IgD-negative memory B cell (primary cell): Measurements from ENCODE around the gene ZKSCAN5. TPM values are rescaled to one million over a fixed set of nuclear protein-coding genes. Genes with fewer than 3 reads are reported as not detected.

ENCODE experiments used
- H3K27ac Mint-ChIP-seq, 3 donors: one replicate each; pipeline ENCODE4 v1.8.0; 2020 to 2022; ENCODE audit warnings: mild to moderate bottlenecking in 3 of 3, mixed read lengths in 3 of 3, moderate library complexity in 1 of 3
- H3K27me3 Mint-ChIP-seq: one replicate; pipeline ENCODE4 v1.8.0; 2021; ENCODE audit warnings: mixed read lengths
- H3K36me3 Mint-ChIP-seq: one replicate; pipeline ENCODE4 v1.8.0; 2020; ENCODE audit warnings: mild to moderate bottlenecking, mixed read lengths
- H3K4me1 Mint-ChIP-seq, 3 donors: one replicate each; pipeline ENCODE4 v1.8.0; 2020 to 2022; ENCODE audit warnings: mixed read lengths in 3 of 3, mild to moderate bottlenecking in 1 of 3
- H3K4me3 Mint-ChIP-seq, 4 donors: one replicate each; pipeline ENCODE4 v1.8.0; 2020 to 2022; ENCODE audit warnings: mild to moderate bottlenecking in 4 of 4, mixed read lengths in 4 of 4, moderate library complexity in 3 of 4
- H3K9me3 Mint-ChIP-seq, 3 donors: one replicate each; pipeline ENCODE4 v1.8.0; 2020 to 2021; ENCODE audit warnings: mixed read lengths in 3 of 3, mild to moderate bottlenecking in 1 of 3
- polyA plus RNA-seq: library from polyadenylated mRNA; unstranded; fragments of 300-500 nt; fragmentation: Illumina TruSeq; gene quantifications from one replicate; pipeline ENCODE4 v1.2.3, GENCODE V29; 2021

ZKSCAN5 gene
- 5.4 TPM for polyA plus RNA-seq

DNA sequence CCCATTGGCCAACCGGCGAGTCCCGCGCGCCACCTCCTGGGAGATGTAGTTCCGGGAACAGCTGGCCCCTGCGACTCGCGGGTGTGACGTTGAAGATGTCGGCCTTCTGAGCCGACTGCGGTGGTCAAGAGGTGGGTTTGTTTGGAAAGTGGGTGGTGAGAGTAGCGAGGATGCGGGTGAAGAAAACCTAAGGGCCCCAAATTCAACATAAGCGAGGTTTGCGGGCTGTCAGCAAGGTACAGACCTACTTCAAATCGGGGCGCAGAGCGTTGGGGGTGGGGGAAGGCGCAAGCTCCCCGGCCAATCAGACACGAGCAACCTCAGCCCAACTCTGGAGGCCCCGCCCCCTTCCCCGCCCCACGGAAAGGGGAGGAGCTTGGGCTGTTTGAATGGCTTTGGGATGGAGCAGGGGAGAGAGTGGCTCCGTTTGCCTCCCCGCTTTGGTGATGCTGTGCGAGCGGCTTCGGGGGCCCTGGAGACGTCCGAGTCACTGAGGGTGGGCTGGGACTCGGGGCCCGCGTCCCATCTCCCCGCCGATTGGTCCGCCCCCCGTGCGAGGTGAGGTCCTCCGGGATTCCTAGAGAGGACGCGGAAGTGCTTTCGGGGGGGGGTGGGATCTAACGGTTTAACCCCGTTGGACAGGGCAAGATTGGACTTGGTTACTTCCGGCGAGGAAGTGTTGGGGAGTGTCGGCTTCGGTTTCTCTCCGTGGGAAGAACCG lies at the start of gene ZKSCAN5:
Gene ZKSCAN5 (plus strand): TSS at position 60 of the 721 bp plus-strand sequence. CDS start 1,383 bp downstream, outside the sequence.
- Mint-ChIP-seq H3K27me3 (peaks cover 2% of the 10 kb centered on the region), H3K9me3 (no peaks in the 10 kb centered on the region), H3K36me3 (peaks cover 5% of the 10 kb centered on the region), H3K27ac (peak within 1 kb of the TSS; percentile 93 to 100 (median 98)), H3K4me1 (peaks cover 21 to 29% (median 25%) of the 10 kb centered on the region in 3 donors), H3K4me3 (peak within 1 kb of the TSS; percentile 95 to 100 (median 100))

GRCh38 chr7:99455874-99456273 lies 48.6 kb upstream of the ZKSCAN5 start:
- Mint-ChIP-seq H3K4me3 (no peak overlapping the region), H3K27me3 (no peaks in the 10 kb centered on the region), H3K4me1 (peaks cover 0 to 12% (median 6%) of the 10 kb centered on the region in 3 donors), H3K9me3 (no peaks in the 10 kb centered on the region), H3K27ac (peak overlapping the region in 1 of 3 donors; percentile 53), H3K36me3 (no peaks in the 10 kb centered on the region)

GRCh38 chr7:99456288-99456687 lies 48.2 kb upstream of the ZKSCAN5 start:
- H3K27ac Mint-ChIP-seq = no peak overlapping the region
- no peaks in the 10 kb centered on the region for H3K27me3 Mint-ChIP-seq
- H3K36me3 Mint-ChIP-seq = no peaks in the 10 kb centered on the region
- no peak overlapping the region for H3K4me3 Mint-ChIP-seq
- H3K4me1 Mint-ChIP-seq = peaks cover 0 to 12% (median 6%) of the 10 kb centered on the region in 3 donors
- no peaks in the 10 kb centered on the region for H3K9me3 Mint-ChIP-seq

DNA sequence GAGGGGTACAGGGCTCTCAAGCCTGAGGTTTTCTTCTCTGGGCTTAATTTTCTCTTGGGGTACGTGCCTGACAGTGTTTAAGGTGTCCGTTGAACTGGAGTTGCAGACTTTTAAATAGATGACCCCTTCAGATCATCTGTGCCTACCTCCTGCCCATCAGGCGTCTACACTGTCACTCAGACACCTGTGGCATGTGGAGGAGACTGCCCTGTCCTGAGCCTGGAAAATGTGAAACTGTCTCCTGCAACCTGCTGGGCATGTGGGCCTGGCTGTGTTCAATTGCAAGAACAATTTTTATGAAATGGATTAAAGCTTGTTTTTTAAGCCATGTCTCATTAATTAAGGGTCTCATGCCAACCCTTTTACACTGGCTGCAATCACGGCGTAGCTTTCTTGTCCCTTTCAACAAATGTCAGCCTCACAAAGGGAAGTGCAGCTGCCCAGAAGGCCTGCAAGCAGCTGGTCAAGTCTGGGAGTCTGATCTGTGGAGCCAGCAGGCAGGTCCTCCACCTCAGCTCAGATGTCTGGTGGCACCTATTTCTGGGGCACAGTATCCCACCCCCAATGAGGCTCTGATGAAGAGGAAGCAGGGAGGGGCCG lies 47.3 kb upstream of the ZKSCAN5 start:
- H3K36me3 Mint-ChIP-seq = no peaks in the 10 kb centered on the region
- H3K27ac Mint-ChIP-seq = no peak overlapping the region
- no peaks in the 10 kb centered on the region for H3K9me3 Mint-ChIP-seq
- no peaks in the 10 kb centered on the region for H3K27me3 Mint-ChIP-seq
- H3K4me3 Mint-ChIP-seq = no peak overlapping the region
- H3K4me1 Mint-ChIP-seq = peaks cover 0 to 12% (median 6%) of the 10 kb centered on the region in 3 donors

- no peak overlapping the region for H3K4me3 Mint-ChIP-seq
- H3K27me3 Mint-ChIP-seq = no peaks in the 10 kb centered on the region
- no peaks in the 10 kb centered on the region for H3K9me3 Mint-ChIP-seq
- no peak overlapping the region for H3K27ac Mint-ChIP-seq
- H3K4me1 Mint-ChIP-seq = peaks cover 0 to 12% (median 9%) of the 10 kb centered on the region in 3 donors
- H3K36me3 Mint-ChIP-seq = peaks cover 3% of the 10 kb centered on the region
These were observed 46.6 kb upstream of the ZKSCAN5 start for GRCh38 chr7:99457650-99458493.

DNA sequence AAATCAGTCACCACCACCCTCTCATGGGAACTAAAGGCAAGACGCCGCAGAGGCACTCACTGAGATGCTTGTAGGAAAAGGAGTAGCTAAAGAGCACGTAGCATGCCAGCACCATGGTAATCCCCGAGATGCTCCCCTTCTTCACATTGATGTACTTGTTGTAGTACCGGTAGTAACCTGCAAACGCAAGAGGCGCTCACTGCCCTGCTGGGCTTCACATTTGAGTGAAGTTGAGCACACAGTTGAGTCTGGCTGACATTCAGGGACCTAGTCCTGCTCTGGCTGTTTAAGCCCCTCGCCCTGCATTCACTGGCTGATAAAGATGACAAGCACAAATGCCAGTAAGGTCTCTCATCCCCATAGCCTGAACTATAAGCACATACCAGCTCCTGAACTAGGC lies 45.4 kb upstream of the ZKSCAN5 start:
- H3K27me3 Mint-ChIP-seq = no peaks in the 10 kb centered on the region
- H3K27ac Mint-ChIP-seq = peak overlapping the region in 2 of 3 donors; percentile 16 to 45
- no peaks in the 10 kb centered on the region for H3K9me3 Mint-ChIP-seq
- peaks cover 2 to 16% (median 11%) of the 10 kb centered on the region in 3 donors for H3K4me1 Mint-ChIP-seq
- H3K4me3 Mint-ChIP-seq = peak overlapping the region in 1 of 4 donors; percentile 27
- H3K36me3 Mint-ChIP-seq = peaks cover 5% of the 10 kb centered on the region

DNA sequence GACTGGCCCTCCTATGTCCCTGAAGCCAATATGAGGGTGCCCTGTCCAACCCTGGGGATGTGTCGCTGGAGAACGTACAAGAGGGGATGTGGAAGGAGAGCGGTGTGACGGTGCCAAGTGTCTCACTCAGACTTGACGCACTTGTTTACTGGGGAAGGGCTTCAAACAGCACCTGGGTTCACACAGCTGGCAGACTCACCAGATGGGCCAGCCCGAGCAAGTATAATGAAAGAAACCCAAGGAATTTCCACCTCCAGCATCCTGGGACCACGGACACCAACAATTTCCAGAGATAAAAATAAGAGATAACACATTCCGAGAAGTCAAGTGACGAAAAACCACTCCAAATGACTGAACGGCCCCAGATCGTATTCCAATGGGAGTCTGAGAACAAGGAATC lies 43.8 kb upstream of the ZKSCAN5 start:
- Mint-ChIP-seq H3K27ac (no peak overlapping the region), H3K36me3 (peaks cover 7% of the 10 kb centered on the region), H3K4me1 (peaks cover 10 to 22% (median 15%) of the 10 kb centered on the region in 3 donors), H3K4me3 (peak overlapping the region in 1 of 4 donors; percentile 66), H3K27me3 (no peaks in the 10 kb centered on the region), H3K9me3 (no peaks in the 10 kb centered on the region)

- Mint-ChIP-seq H3K9me3 (no peaks in the 10 kb centered on the region), H3K27me3 (no peaks in the 10 kb centered on the region), H3K27ac (no peak overlapping the region), H3K36me3 (peaks cover 7% of the 10 kb centered on the region), H3K4me3 (peak overlapping the region in 1 of 4 donors; percentile 53), H3K4me1 (peaks cover 14 to 25% (median 19%) of the 10 kb centered on the region in 3 donors)
These were observed 43.2 kb upstream of the ZKSCAN5 start for GRCh38 chr7:99461221-99461620.

- H3K27ac Mint-ChIP-seq = peak overlapping the region; percentile 75 to 96 (median 87)
- no peaks in the 10 kb centered on the region for H3K9me3 Mint-ChIP-seq
- H3K27me3 Mint-ChIP-seq = no peaks in the 10 kb centered on the region
- peak overlapping the region; percentile 89 to 98 (median 94) for H3K4me3 Mint-ChIP-seq
- peaks cover 8% of the 10 kb centered on the region for H3K36me3 Mint-ChIP-seq
- H3K4me1 Mint-ChIP-seq = peaks cover 15 to 17% (median 15%) of the 10 kb centered on the region in 3 donors
These were observed 39.1 kb upstream of the ZKSCAN5 start for GRCh38 chr7:99465421-99465768.

GRCh38 chr7:99468336-99468918 lies 36.0 kb upstream of the ZKSCAN5 start:
- peaks cover 0 to 1% (median 0%) of the 10 kb centered on the region in 3 donors for H3K9me3 Mint-ChIP-seq
- peaks cover 5% of the 10 kb centered on the region for H3K36me3 Mint-ChIP-seq
- peaks cover 3% of the 10 kb centered on the region for H3K27me3 Mint-ChIP-seq
- H3K4me3 Mint-ChIP-seq = peak overlapping the region in 1 of 4 donors; percentile 61
- no peak overlapping the region for H3K27ac Mint-ChIP-seq
- H3K4me1 Mint-ChIP-seq = peaks cover 22 to 25% (median 22%) of the 10 kb centered on the region in 3 donors

GRCh38 chr7:99469381-99470065 lies 34.9 kb upstream of the ZKSCAN5 start:
- peaks cover 0 to 1% (median 0%) of the 10 kb centered on the region in 3 donors for H3K9me3 Mint-ChIP-seq
- peak overlapping the region in 2 of 4 donors; percentile 60 to 99 for H3K4me3 Mint-ChIP-seq
- peaks cover 3% of the 10 kb centered on the region for H3K36me3 Mint-ChIP-seq
- H3K4me1 Mint-ChIP-seq = peaks cover 20 to 22% (median 20%) of the 10 kb centered on the region in 3 donors
- peak overlapping the region in 2 of 3 donors; percentile 26 to 94 for H3K27ac Mint-ChIP-seq
- H3K27me3 Mint-ChIP-seq = peaks cover 3% of the 10 kb centered on the region

DNA sequence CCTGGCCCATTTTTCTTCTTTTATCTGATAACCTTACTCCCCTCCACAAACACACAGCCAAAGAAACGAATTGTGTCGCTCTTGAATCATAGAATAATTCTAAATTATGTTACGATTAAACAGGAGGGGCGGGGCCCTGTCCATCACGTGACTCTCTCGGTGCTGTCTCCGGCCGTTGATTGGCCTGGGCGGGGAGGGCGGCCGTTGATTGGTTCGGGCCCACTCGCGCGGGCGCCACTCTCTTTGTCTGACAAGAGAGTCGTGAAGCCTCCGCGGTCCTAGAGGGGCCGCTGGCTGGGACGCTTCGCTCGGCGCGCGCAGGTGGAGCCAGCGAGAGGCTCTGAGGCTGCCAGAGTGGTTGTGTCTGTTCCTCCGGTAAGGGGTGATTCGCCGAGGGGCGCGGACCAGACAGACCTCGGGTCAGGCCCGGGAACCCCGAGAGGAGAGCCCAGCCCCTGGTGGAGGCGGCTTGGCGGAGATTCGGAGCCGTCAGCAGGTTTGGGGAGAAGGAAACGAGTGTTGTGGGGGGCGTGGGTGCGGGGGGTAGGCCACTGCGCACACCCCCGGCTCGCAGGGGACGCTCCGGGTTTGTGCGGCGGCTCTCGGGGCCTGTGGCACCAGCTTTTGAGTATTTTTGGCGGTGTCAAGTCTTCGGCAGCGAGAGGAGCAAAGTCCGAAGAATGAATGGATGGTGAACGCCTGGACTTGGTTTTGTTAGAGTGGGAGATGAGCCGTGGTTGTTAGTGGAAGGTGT lies 31.7 kb upstream of the ZKSCAN5 start, which contains the start of gene ZNF789:
Gene ZNF789 (plus strand): TSS at position 330 of the 754 bp plus-strand sequence. CDS start 3,567 bp downstream, outside the sequence.
- Mint-ChIP-seq H3K36me3 (no peaks in the 10 kb centered on the region), H3K4me1 (peaks cover 11 to 19% (median 17%) of the 10 kb centered on the region in 3 donors), H3K27ac (peak within 1 kb of the TSS; percentile 95 to 98 (median 97))

DNA sequence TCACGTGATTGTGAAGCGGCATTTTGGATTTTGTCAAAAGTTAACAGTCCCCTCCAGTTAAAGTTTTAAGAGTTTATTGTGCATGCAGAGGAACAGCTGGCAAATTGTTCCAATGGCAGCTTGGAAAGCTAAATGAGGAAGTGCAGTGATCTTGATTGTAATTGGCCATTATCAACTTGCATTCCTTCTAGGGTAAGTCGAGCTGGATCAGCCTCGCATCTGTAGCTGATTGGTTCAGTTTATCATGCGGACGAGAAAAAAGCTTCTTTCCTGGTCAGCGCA lies 31.2 kb upstream of the ZKSCAN5 start:
- Mint-ChIP-seq H3K36me3 (no peaks in the 10 kb centered on the region), H3K27ac (peak overlapping the region; percentile 95 to 98 (median 97)), H3K27me3 (peaks cover 3% of the 10 kb centered on the region), H3K4me1 (peaks cover 15 to 23% (median 20%) of the 10 kb centered on the region in 3 donors), H3K9me3 (peaks cover 0 to 1% (median 0%) of the 10 kb centered on the region in 3 donors), H3K4me3 (peak overlapping the region; percentile 93 to 100 (median 100))

More for the DNA sequence above, 31.7 kb upstream of the ZKSCAN5 start, which contains the start of gene ZNF789:
- Mint-ChIP-seq H3K9me3 (peaks cover 0 to 1% (median 0%) of the 10 kb centered on the region in 3 donors), H3K4me3 (peak within 1 kb of the TSS; percentile 93 to 100 (median 100)), H3K27me3 (peaks cover 3% of the 10 kb centered on the region)
